ENCODE results near the gene MTUS2.

MTUS2 gene

GRCh38 chr13:29464105-29464679, 644.1 kb downstream of the MTUS2 start:
- DNase-seq, result peak; percentile 65

- DNase-seq, result peak; percentile 38
Observed at GRCh38 chr13:29465741-29466293, 645.7 kb downstream of the MTUS2 start.

GRCh38 chr13:29471551-29471950, 651.4 kb downstream of the MTUS2 start:
- DNase-seq, result no peak

GRCh38 chr13:29472332-29472961, 652.3 kb downstream of the MTUS2 start:
- DNase-seq, result peak; percentile 79

DNA sequence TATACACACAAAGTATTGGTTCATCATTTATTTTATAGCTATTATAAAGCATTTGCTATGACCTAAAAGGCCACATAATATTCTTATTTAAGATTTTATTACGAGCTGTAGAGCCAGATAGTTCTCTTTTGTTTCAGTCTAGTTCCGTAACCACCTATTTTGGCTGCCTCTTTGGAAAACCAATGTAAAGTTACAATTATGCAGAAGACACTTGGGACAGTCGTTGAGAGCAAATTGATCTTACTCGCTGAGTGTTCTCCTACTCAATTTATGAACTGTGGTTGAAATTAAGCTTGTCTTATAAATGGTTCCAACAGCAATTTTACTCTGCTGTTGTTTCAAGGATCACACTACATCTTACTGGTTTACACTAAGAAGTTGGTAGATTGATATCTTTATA, 653.0 kb downstream of the MTUS2 start:
- no peak for DNase-seq

GRCh38 chr13:29474991-29475390, 654.9 kb downstream of the MTUS2 start:
- no peak for DNase-seq

DNA sequence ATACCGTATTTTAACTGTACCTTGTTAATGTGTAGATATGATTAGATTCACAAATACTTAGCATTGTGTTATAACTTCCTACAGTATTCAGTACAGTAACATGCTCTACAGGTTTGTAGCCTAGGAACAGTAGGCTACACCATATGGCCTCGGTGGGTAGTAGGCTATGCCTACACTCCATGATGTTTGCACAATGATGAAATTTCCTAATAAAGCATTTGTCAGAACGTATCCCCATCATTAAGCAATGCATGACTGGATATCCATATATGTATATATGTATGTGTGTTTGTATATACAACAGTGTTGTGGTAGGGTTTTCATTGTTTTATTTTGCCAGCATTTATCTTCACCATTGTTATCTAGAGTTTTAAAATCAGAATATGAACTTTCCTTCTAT, 655.9 kb downstream of the MTUS2 start:
- DNase-seq, result no peak

- DNase-seq, result no peak
Observed at GRCh38 chr13:29479716-29480492, 659.8 kb downstream of the MTUS2 start.

GRCh38 chr13:29480893-29481525, 660.9 kb downstream of the MTUS2 start:
- no peak for DNase-seq

GRCh38 chr13:29481603-29482002, 661.5 kb downstream of the MTUS2 start:
- no peak for DNase-seq

- no peak for DNase-seq
Observed at GRCh38 chr13:29482504-29482903, 662.4 kb downstream of the MTUS2 start.

DNA sequence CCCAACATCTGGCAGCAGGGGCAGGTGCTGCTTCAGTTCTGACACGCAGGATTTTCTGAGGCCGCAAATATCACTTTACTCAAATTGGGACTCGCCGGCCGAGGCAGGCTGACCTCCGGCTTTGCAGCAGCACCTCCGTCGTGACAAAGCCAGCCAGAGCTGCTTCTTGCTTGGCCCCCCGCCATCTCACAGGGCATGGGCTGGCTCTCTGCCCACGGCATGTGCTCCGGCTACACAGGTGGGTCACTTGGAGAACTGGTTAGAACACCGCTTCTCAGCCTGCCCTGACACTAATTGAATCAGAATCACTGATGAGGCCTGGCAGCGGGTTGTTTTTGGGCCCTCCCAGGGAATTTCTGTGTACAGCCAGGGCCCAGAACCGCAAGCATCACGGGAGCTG, 663.1 kb downstream of the MTUS2 start:
- no peak for DNase-seq

DNA sequence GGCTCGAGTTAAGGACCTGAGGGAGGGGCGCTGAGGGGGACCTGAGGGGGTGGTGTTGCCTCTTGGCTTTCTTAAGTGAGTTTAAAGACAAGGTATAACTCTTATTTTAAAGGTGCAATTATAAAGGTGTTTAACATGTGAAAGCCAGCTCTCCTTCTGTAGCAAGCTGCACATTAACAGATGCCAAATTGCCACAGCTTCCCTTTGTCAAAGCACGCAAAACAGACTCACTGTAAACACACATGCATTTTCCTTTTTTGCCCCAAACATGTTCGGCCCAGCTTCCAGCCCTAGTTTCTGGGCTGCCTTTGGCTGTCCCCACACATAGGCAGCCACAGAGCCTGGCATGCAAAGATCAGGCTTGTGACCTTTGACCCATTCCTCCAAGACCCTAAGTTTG, 663.5 kb downstream of the MTUS2 start:
- no peak for DNase-seq

DNA sequence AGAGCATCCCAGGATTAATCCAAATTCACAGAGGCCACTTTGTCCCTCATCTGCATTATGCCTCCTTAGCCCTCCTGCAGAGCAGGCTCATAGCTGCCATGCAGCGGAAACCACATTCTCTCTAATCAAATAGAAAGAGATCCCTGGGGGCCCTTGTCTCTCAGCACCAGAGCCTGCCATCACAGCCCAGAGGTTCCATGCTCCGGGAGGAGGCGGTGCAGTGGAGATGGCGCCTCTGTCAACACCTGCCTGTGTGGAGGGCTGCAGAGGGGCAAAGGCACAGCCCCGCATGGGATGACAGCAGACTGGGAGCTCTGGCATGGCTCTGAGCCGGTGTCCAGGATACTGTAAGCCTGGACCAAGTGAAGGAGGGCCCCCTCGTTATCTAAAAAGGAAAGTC, 664.1 kb downstream of the MTUS2 start:
- DNase-seq, result no peak

DNA sequence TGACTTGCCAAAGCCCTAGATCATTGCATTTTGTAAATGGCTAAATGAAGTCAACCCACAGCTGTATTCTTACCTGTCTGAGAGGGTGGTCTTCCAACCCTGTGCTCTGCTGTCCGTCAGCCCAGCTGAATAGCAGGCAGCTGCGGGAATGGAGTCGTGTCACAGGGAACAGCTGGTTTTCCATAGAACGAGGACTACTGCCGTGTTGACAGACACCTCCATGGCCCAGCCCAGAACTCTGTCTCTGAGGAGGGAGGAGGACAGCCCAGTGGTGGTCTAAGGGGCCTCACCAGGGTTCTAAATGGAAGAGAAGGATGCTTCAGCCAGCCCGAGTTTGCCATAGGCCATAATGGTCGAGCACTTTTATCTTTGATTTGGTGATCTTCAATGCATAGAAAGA, 664.7 kb downstream of the MTUS2 start:
- no peak for DNase-seq

DNA sequence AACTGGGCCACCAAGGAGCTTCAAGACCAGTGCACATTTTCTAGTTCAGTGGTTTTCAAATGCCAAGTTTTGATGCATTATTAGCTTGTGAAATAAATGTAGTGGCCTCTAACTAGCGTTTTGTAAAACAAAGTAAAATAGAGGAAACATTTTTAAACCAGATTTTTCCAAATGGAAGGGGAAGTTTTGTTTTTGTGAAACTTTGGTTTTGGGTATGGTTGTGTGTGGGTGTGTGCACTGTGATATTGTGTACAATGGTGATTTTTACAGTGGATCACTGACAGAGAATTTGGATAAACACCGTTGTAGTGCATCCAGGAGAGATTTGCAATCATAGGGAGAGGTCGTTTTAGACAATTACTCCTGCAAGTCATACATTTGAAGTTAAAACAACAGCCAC, 666.4 kb downstream of the MTUS2 start:
- DNase-seq, result no peak

- no peak for DNase-seq
Observed at GRCh38 chr13:29487466-29488454, 667.6 kb downstream of the MTUS2 start.

GRCh38 chr13:29489650-29490560, 669.8 kb downstream of the MTUS2 start:
- DNase-seq, result no peak

DNA sequence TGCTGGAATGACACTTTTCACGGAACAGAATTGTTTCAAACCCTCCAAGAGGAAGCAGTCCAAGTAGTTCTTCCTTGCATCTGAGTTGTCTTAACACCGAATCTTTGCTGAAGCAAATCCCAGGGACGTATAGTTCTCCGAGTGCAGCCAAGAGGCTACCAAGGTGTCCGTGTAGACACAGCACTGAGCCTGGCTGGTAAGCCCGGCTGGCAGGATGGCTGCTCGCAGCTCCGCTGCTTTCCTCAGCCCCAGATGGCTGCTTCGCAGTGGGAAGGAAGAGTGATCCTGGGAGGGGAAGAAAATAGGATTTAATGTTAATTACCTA, 670.4 kb downstream of the MTUS2 start:
- DNase-seq, result no peak

DNA sequence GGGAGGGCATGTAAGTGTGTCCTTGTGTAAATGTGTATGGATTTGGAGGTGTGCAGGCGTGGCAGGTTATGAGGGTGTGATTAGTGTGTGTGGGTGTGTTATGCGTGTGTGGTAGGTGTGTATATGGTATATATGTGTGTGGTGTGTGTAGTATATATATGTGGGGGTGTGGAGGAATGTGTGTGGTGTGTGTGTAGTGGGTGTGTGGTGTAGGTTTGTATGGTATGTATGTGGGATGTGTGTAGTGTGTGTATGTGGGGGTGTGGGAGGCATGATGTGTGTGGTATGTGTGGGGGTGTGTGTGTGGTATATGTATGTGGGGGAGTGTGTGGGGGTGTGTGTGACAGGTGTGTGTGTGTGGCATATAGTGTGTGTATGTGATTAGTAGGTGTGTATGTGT, 671.1 kb downstream of the MTUS2 start:
- DNase-seq, result no peak

GRCh38 chr13:29493796-29494195, 673.7 kb downstream of the MTUS2 start:
- no peak for DNase-seq

Data from hematopoietic multipotent progenitor cell treated with erythropoietin and hydrocortisone succinate and interleukin-3 and kit ligand, for 8 days (in vitro differentiated cells).